ENCODE data around the gene LACTB.

The LACTB gene

DNA sequence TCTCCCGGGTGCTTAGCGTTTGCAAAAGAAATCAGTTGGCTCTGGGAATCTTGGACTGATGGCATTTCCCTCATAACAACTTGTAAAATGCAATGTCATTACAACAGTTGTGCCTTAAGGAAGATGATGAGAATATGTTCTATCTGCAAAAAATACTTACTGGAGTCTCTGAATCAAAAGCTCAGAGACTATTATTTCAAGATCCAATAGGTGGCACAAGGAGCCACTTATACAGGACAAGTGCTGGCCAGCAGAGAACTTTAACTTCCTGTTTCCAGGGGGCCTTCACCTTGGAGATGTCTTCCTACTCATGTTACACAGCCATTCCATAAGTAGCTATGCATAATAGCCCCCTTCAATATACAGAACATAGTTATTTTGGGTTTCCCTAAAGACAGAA, 44.6 kb downstream of the LACTB start:
- no peak for DNase-seq (ENCODE audit: extremely low read depth in 1 of 2, low read depth in 1 of 2)

DNA sequence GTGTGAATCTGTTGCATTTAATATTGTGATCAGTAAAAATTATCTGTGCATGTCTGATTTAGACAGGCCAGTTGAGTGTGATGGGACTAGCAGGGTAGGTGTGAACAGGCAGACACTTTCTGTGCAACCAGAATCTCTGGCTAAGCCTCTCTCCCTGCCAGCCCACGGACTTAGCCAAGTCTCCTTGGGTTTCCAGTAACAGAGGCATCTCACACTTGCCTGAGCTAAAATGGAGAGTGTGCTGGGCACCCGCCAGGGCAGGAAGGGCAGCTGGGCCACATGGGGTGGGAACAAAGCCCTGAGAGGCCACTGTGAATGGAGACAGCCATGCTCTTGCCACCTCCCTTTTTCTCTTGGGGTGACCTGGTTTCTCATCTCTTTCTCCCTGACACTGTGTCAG, 48.1 kb downstream of the LACTB start:
- no peak for DNase-seq (ENCODE audit: extremely low read depth in 1 of 2, low read depth in 1 of 2)

DNA sequence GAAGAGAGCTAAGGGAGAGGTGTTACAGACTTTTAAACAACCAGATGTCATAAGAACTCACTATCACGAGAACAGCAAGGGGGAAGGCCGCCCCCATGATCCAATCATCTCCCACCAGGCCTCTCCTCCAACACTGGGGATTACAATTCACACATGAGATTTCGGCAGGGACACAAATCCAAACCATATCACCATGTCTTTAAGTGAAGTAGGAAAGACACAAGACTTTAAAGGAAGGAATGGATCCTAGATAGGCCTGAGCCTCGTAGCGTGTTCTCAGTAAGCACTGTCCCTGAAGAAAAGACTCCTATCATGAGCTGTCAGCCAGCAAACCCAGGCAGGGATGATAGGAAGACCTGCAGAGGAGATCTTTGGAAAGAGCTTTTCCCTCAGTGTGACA, 50.7 kb downstream of the LACTB start:
- no peak for DNase-seq (ENCODE audit: extremely low read depth in 1 of 2, low read depth in 1 of 2)

DNA sequence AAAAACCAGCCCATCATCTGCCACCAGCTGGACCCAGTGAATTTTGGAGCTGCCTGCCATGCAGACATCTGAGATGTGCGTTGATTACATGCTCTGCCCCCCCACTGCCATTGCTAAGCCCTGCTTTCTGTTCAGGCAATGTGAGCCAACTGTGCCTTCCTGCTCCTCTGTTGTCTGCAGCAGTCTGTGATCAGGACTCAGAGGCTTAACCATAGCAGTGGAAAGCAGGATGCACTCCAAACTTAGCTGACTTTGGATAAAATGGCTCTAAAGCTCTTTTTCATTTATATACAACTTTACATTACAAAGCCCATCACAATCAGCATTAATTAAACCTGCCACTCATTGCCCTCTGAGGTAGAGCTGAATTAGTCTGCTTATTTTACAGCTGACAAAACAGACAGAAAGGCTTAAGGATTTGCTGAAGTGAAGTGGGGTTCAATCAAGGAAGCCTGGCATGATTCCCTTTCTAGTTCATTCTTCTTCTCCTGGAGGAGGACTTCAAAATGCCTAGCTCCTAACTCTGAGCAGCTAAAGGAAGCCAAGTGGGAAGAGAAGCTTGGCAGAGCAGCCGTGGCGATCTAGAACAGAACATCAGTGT, 51.3 kb downstream of the LACTB start:
- no peak for DNase-seq (ENCODE audit: extremely low read depth in 1 of 2, low read depth in 1 of 2)

DNA sequence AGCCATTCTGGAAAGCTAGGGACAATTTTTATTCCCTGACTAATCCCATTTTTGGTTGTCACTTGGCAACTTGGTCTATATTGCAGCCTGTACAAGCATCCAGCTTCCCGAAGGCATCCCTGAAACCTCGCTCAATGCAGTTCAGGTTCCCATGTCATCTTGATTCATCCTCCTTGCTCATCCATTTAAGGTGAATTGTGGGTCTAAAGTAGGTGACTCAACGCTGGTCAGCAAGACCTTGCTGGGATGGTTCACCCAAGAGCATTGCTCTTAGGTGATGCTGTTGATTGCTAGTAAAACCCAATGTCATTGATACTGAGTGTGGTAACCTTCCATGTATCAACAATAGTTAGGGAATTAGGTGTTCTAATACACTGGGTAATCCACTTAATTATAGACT, 54.6 kb downstream of the LACTB start:
- DNase-seq (ENCODE audit: extremely low read depth in 1 of 2, low read depth in 1 of 2) = no peak

DNA sequence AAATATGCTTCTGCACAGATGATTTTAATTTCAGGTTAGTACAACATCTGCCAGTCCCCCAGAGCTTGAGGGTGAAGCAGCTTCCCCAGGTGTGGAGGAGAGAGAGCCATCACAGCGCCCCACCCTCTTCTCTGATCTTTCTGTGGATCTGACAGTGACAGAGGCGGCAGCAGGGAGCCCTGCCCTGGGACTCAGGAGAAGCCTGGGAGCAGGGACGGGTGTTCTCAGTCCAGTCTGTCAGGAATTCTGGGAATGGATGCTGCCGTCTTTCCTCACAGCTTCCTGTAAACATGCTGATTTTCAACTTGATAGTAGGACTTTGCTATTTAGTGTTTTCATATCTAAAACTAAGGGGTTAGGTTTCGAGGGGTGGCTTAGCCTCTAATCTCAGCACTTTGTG, 56.4 kb downstream of the LACTB start:
- no peak for DNase-seq (ENCODE audit: extremely low read depth in 1 of 2, low read depth in 1 of 2)

DNA sequence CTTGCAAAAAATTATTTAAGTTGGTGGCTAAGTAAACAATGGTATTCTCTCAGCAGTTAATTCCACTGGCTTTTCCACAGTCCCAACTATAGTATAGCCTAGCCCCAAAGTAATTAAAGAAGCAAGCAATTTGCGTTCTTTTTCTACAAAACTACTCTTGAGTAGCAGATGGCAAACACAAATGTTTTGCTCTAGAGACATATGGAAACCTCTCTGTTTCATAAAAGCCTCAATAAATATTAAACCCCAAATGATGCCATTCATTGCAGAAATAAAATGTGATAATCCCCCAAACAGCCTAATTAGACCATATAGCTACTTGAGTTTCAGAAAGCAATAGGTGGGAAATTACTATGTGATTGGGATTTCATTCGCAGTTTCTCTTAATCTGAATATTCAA, 59.1 kb downstream of the LACTB start:
- no peak for DNase-seq (ENCODE audit: extremely low read depth in 1 of 2, low read depth in 1 of 2)

DNA sequence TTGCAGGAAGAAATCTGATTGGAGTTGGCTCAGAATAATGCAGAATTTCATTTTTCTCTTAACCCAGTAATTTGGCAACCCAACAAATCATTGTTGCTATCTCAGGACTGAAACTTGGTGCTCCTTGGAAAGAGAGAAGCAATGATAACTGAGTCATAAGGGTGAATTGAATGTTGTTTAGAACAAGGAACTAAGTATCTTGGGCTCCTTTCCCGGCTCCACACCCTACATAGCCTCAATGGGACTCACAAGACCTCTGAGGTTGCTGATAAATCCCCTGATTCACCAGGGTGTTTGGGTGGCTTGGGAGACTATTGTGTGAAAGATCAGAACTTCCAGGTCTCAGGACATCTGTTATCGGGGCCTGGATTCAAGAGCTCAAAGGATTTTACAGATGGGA, 60.0 kb downstream of the LACTB start:
- no peak for DNase-seq (ENCODE audit: extremely low read depth in 1 of 2, low read depth in 1 of 2)

DNA sequence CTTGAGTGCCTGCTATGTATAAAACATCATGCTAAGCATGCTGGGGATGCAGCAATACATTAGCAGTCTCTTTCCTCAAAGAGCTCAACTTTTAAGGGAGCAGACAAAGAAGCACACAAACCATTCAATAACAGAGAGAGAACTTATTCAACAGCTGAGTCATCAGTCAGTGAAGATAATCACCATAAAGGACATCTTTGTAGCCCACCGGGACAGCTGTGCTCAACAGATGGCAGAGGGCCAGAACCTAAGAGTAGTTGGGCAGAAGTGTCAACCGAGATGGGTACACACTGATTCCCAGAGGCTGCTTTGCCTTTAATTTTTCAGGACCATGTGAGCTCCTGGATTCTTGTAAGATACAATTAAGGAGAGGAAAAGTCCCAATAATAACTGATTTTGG, 63.5 kb downstream of the LACTB start:
- no peak for DNase-seq (ENCODE audit: extremely low read depth in 1 of 2, low read depth in 1 of 2)

DNA sequence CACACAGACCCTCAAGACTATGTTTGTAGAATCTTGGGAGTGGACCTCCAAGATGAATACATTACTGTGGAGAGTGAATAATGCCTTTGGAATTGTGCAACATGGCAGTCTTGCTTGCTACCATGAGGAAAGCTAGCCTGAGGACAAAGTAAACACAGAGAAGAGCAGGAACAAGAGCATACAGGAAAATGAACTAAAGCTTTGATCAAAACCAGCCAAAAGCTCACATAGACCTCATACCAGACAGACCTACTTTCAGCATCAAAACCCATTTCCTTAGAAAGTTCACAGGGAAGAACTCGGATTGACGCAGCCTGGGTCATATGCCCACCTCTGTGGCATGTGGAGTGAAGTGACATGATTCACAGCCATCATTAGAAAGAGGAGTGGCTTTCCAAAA, 64.4 kb downstream of the LACTB start:
- no peak for DNase-seq (ENCODE audit: extremely low read depth in 1 of 2, low read depth in 1 of 2)

DNA sequence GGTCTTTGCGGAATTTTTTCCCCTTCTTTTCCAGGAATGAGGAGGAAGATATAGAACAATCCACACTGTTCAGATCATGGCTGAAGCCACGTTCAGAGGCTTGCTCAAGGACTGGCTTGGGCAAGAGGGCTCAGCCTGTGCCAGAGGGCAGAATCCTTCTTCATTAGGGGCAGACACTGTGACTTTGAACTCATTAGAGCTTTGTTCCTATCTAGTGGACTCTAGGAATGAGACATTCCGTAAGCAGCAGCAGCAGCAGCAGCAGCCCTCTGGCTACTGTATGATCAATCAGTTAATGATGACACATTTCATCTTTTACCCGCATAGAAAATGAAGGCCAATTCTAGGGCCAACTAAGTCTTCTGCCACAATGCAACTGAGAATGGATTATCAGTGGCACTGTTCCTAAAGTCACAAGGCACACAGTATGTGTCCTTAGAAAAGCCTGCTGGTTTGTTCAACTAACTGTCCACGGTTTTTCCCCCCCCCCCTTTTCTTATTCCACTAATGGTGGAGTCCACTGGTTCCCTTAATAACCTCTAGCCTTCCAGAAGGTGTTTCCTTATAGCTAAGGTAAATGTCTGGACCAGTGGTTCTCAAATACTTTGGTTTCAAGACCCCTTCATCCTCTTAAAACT, 66.0 kb downstream of the LACTB start:
- DNase-seq (ENCODE audit: extremely low read depth in 1 of 2, low read depth in 1 of 2) = no peak

DNA sequence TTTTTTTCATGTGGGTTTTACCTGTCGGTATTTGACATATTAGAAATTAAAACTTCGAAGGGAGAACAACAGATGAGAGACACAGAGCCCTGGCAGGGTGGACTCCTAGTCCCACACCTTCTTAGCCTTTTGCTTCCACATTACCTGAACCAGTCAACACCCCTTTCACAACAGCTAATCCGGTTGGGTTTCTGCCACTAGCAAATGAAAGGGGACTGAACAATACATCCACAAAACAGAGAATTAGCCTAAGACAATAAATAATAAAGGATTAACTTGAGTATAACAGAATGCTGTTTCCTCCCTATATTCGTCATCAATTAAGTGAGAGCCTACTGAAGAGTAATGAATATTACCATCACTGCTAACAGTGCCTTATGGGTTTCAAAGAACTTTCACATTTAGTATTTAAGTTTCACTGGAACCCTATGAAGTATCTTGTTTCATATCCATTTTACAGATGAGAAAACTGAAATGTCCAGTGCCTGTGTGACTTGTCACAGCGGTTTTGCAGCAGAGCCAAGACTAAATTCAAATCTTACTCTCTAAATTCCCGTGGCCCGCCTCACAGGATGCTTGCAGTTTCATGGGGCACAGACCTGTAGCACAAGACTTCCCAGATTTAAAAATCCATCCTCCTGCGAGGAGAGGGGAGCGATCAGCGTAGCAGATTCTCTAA, 66.7 kb downstream of the LACTB start:
- DNase-seq (ENCODE audit: extremely low read depth in 1 of 2, low read depth in 1 of 2) = no peak

DNA sequence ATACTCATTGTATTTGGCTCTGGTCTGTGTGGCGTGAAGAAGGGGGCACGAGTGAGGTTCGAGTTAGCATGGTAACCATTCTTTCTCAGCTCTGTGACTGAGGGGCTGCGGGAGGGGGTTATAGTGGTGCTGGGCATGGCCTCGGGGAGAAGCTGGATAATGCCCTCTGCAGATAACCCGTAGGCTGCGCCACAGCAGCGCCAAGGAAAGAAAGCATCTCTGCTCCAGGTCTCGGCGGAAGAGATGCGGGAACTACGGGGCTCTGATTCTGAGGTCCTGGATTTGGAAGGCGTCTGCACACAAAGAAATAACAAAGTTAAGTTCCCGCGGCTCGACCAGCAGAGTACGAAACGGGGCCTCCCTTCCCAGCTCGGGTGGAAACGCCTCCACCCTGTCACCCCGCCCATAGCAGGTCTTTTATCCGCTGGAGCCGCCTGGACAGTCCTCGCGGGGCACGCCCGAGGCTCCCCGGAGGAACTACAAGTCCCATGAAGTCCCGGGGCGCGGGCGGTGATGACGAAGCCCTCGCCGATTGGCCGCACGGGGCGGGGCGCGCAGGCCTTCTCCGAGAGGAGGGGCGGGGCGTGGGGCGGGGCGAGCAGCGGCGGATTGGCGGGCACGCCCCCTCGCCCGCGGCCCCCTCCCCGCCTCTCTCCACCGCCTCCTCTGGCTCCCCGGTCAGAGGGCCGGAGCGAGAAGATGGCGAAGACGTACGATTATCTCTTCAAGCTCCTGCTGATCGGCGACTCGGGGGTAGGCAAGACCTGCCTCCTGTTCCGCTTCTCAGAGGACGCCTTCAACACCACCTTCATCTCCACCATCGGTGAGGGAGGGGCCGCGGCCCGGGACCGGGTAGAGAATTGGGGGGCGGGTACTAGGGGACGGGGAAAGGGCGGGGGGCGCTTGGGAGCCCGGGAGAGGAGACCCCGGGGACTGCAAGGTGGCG, 67.5 kb downstream of the LACTB start, which contains the start of gene RAB8B:
RAB8B (plus strand) TSS at position 681 of the 946 bp plus-strand sequence; CDS start at position 700, 19 bp downstream.
- peak; percentile 97 for DNase-seq (ENCODE audit: extremely low read depth in 1 of 2, low read depth in 1 of 2)

DNA sequence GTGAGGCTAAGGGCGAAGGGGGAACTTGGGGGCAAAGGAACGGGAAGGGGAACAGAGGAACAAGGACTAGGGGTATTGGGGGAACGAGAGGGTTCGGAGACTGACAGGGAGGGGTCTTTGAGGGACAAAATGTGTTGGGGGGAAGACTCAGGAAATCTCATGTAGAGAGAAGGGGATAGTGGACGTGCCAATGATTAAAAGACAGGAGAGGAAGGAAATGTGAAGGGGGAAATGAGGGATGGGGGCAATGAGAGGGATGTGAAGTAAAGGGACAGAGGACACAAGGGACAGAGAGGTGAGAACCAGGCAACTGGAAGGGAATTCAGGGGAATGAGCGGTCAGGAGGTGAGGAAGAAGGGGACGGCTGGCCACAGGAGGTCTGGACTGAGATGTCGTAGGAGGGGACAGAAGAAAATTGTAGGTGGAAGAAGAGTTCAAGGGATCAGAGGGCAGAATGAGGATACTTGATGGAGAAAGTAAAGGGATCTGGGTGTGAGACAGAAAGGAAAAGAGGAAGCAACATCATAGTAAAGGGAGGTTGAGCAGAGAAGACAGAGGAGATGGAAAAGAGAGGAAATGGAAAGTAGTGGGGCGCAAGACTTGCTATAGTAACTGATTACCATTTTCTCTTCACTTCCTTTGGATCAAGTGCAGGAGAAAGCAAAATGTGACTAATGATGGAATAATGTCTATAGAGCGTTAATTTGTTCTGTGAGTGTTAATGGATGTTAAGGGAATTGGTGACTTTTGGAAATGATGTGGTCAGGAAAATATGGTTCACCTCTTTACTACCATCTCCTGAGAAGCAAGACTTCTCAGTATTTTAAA, 68.5 kb downstream of the LACTB start:
- DNase-seq (ENCODE audit: extremely low read depth in 1 of 2, low read depth in 1 of 2) = no peak

DNA sequence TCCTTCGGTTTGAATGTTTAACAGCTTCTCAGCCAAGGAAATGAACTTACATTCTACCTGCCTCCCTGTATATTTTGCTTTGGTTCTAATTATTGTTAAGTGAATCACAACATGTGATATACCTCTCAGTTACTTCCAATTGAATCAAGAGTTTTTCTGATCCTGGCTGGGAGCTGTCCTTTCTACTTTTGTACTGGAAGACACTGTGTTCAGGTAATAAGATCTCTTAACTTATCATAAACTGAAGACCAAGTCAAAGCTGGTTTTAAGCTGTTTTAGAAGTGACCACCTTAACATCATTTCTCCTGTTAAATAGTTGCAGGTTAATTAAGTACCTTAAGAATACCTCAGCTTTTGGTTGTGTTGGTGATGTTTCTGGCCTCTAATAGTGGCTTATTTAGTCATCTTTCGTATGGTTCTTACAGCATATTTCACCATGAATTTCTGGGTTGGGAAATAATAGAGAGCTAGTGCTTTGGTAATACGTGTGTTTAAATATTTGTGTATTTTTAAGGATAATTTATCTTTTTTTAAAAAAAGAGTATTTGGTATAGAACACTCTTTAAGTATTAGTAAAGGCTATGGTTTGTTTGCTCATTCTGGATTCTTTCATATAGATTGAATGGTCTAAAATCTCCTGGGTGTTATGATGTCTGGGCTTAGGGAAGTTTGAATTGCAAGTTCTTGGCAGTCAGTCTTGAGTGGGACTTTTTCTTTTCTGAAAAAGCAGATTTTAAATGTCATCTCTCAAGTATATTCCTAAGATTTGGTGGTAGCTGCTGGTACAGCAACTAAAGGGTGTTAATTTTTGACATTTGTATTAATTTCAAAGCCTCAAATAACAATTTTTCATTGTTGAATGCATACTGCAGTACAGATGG, 69.3 kb downstream of the LACTB start:
- no peak for DNase-seq (ENCODE audit: extremely low read depth in 1 of 2, low read depth in 1 of 2)

All from stimulated activated CD8-positive, alpha-beta memory T cell treated with anti-CD3 and anti-CD28 coated beads, Interleukin-7, amount 100 ng/mL, for 48 hours (primary cell).